HepG2 (cell line): ENCODE data around the gene CCDC150. TPM values are rescaled to one million over a fixed set of nuclear protein-coding genes. Genes with fewer than 3 reads are reported as not detected.

Experiments used
- CCAR2 ChIP-seq: fragments of 200-400 bp; formaldehyde crosslinking; optimal IDR thresholded peaks from 2 replicates; pipeline ENCODE3; 2018; ENCODE audit warnings: low read depth, mild to moderate bottlenecking, low read length, moderate library complexity
- EED ChIP-seq: sonication (generic); formaldehyde crosslinking; IDR thresholded peaks from 2 replicates; pipeline ENCODE4 v1.5.0; 2020; ENCODE audit warnings: mild to moderate bottlenecking, missing genetic modification reagents
- EP300 ChIP-seq, 3 experiments: sonication (generic) in 1 of 3; formaldehyde crosslinking in 1 of 3; IDR thresholded peaks; 2 replicates each; pipeline versions ENCODE4 v1.5.1 to v1.6.1; 2011 to 2020; ENCODE audit warnings: low read depth in 2 of 3, low read length in 2 of 3, borderline replicate concordance in 1 of 3, improper control_type of control experiment in 1 of 3, mild to moderate bottlenecking in 1 of 3, missing genetic modification reagents in 1 of 3, moderate library complexity in 1 of 3
- HOXD1 ChIP-seq: sonication (generic); formaldehyde crosslinking; IDR thresholded peaks from 2 replicates; pipeline ENCODE4 v1.5.0; 2020; ENCODE audit warnings: missing genetic modification reagents
- TRIM24 ChIP-seq: sonication (generic); formaldehyde crosslinking; IDR thresholded peaks from 2 replicates; pipeline ENCODE4 v1.8.0; 2022; ENCODE audit warnings: mild to moderate bottlenecking, missing genetic modification reagents
- ZNF180 ChIP-seq: sonication (generic); formaldehyde crosslinking; IDR thresholded peaks from 2 replicates; pipeline ENCODE4 v1.4.0; 2020; ENCODE audit warnings: low read depth, missing genetic modification reagents, borderline replicate concordance
- ZNF747 ChIP-seq: sonication (generic); formaldehyde crosslinking; IDR thresholded peaks from 2 replicates; pipeline ENCODE4 v1.8.1; 2023; ENCODE audit warnings: missing genetic modification reagents, mild to moderate bottlenecking, borderline replicate concordance
- polyA plus RNA-seq, 8 experiments: library from polyadenylated mRNA; depleted of rRNA in 3 of 8; stranded (reverse) in 7 of 8; unstranded in 1 of 8; fragments of >200 nt; fragmentation: Illumina TruSeq in 4 of 8; extraction: Trizol in 4 of 8; gene quantifications; 2 replicates each; pipeline versions ENCODE4 v1.2.1 to v1.2.3, GENCODE V29; 2011 to 2016; ENCODE audit warnings: low read depth in 4 of 8, missing spikeins in 1 of 8, mixed read lengths in 1 of 8; ENCODE audit not compliant: insufficient read depth in 1 of 8
- total RNA-seq, 5 experiments: library from RNA; depleted of rRNA; stranded (reverse); fragments of >200 nt; fragmentation: Illumina TruSeq; extraction: Trizol; gene quantifications; 2 replicates each; pipeline ENCODE4 v1.2.3, GENCODE V29; 2016; ENCODE audit warnings: low read depth in 1 of 5
- TF ChIP-seq, protein P1 (sequence below): sonication (generic); formaldehyde crosslinking; IDR thresholded peaks from 2 replicates; pipeline ENCODE4 v1.4.0; 2020; ENCODE audit warnings: mild to moderate bottlenecking, missing genetic modification reagents
- TF ChIP-seq, protein P2 (sequence below): IDR thresholded peaks from 2 replicates; pipeline ENCODE4 v1.6.1; 2016
- TF ChIP-seq, protein P3 (sequence below): sonication (generic); formaldehyde crosslinking; IDR thresholded peaks from 2 replicates; pipeline ENCODE4 v1.8.0; 2022; ENCODE audit warnings: mild to moderate bottlenecking, missing genetic modification reagents, borderline replicate concordance
- TF ChIP-seq, protein P4 (sequence below): sonication (generic); formaldehyde crosslinking; IDR thresholded peaks from 2 replicates; pipeline ENCODE4 v1.4.0; 2020; ENCODE audit warnings: mild to moderate bottlenecking, missing genetic modification reagents
- TF ChIP-seq, protein P5 (sequence below): fragments of 450-650 bp; IDR thresholded peaks from 2 replicates; pipeline ENCODE4 v1.6.1; 2017; ENCODE audit warnings: mild to moderate bottlenecking
- TF ChIP-seq, protein P6 (sequence below): sonication (generic); formaldehyde crosslinking; conservative IDR thresholded peaks from 2 replicates; pipeline ENCODE4 v1.4.0; 2020; ENCODE audit warnings: mild to moderate bottlenecking, missing genetic modification reagents, moderate library complexity
- TF ChIP-seq, protein P7 (sequence below): sonication (generic); formaldehyde crosslinking; IDR thresholded peaks from 2 replicates; pipeline ENCODE4 v1.4.0; 2020; ENCODE audit warnings: mild to moderate bottlenecking, missing genetic modification reagents, borderline replicate concordance

Gene CCDC150
- total and polyA plus RNA-seq, 2 of the 13 experiments (the other 11 are each of a cell fraction or from before 2014, with no cell fraction given): 14.9 to 32.6 TPM

DNA sequence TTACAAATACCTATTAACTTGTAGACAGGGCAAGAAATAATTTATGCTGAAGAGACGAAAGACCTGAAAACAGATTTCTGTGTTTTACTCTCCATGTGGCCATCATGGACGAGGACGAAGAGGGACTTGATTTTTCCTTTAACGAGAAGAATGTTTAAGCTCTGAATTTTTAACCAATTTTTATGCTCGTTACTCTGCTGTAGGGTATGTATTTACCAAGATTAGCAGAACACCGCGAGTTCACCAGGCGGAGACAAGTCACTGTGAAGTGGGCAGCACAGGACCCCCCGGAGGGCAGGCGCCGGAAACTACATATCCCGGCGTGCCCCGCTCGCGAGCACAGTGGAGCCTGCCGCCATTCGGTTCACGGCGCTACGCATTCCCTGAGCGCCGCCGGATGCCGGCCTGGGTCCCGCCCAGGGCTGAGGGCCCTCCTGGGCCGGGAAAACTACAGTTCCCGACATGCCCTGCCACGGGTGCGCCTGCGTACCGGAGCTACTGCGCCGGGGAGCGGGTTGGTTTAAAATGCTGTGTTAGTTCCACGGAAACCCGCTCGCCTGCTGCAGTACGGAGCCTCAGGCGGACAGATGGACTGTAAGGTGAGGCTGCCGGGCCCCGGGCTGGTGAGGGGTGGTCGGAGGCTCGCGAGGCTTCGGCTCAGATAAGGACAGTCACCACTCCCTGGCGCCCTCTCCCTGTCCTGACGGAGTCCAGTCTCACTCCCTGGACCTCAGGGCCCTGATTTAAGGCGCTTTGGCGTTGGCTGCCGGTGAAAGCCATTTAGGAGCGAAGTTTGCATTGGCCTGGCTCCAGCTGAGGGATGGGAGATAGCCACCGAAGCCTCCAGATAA is at the start of gene CCDC150 (continued):
- TF ChIP-seq EP300 (IDR thresholded peaks at IDR 0.05; ENCODE audit: low read depth in 2 of 2, low read length in 2 of 2): peak; percentile 18 to 29; a peak in 2 of 4 replicates
- TF ChIP-seq EP300 (CRISPR knock-in tag; IDR thresholded peaks at IDR 0.05; ENCODE audit: borderline replicate concordance): no peak
- TF ChIP-seq, protein P1, sequence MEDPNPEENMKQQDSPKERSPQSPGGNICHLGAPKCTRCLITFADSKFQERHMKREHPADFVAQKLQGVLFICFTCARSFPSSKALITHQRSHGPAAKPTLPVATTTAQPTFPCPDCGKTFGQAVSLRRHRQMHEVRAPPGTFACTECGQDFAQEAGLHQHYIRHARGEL: no peak
- TF ChIP-seq, protein P2, sequence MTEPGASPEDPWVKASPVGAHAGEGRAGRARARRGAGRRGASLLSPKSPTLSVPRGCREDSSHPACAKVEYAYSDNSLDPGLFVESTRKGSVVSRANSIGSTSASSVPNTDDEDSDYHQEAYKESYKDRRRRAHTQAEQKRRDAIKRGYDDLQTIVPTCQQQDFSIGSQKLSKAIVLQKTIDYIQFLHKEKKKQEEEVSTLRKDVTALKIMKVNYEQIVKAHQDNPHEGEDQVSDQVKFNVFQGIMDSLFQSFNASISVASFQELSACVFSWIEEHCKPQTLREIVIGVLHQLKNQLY: 0 out of 2 replicates have a peak, but pooled peaks have one; percentile 65
- TF ChIP-seq TRIM24: no peak
- TF ChIP-seq, protein P3, sequence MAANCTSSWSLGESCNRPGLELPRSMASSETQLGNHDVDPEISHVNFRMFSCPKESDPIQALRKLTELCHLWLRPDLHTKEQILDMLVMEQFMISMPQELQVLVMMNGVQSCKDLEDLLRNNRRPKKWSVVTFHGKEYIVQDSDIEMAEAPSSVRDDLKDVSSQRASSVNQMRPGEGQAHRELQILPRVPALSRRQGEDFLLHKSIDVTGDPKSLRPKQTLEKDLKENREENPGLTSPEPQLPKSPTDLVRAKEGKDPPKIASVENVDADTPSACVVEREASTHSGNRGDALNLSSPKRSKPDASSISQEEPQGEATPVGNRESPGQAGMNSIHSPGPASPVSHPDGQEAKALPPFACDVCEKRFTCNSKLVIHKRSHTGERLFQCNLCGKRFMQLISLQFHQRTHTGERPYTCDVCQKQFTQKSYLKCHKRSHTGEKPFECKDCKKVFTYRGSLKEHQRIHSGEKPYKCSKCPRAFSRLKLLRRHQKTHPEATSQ (CRISPR knock-in tag): peak; percentile 90; the same call in 1 of the 2 replicates
- TF ChIP-seq, protein P4, sequence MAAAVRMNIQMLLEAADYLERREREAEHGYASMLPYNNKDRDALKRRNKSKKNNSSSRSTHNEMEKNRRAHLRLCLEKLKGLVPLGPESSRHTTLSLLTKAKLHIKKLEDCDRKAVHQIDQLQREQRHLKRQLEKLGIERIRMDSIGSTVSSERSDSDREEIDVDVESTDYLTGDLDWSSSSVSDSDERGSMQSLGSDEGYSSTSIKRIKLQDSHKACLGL (CRISPR knock-in tag): peak; percentile 76; the same call in 1 of the 2 replicates
- peak; percentile 60; the same call in 1 of the 2 replicates for TF ChIP-seq ZNF747 (CRISPR knock-in tag)
- TF ChIP-seq HOXD1 (CRISPR knock-in tag): no peak
- TF ChIP-seq, protein P5, sequence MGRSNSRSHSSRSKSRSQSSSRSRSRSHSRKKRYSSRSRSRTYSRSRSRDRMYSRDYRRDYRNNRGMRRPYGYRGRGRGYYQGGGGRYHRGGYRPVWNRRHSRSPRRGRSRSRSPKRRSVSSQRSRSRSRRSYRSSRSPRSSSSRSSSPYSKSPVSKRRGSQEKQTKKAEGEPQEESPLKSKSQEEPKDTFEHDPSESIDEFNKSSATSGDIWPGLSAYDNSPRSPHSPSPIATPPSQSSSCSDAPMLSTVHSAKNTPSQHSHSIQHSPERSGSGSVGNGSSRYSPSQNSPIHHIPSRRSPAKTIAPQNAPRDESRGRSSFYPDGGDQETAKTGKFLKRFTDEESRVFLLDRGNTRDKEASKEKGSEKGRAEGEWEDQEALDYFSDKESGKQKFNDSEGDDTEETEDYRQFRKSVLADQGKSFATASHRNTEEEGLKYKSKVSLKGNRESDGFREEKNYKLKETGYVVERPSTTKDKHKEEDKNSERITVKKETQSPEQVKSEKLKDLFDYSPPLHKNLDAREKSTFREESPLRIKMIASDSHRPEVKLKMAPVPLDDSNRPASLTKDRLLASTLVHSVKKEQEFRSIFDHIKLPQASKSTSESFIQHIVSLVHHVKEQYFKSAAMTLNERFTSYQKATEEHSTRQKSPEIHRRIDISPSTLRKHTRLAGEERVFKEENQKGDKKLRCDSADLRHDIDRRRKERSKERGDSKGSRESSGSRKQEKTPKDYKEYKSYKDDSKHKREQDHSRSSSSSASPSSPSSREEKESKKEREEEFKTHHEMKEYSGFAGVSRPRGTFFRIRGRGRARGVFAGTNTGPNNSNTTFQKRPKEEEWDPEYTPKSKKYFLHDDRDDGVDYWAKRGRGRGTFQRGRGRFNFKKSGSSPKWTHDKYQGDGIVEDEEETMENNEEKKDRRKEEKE: no peak
- TF ChIP-seq ZNF180 (CRISPR knock-in tag): no peak
- TF ChIP-seq, protein P6, sequence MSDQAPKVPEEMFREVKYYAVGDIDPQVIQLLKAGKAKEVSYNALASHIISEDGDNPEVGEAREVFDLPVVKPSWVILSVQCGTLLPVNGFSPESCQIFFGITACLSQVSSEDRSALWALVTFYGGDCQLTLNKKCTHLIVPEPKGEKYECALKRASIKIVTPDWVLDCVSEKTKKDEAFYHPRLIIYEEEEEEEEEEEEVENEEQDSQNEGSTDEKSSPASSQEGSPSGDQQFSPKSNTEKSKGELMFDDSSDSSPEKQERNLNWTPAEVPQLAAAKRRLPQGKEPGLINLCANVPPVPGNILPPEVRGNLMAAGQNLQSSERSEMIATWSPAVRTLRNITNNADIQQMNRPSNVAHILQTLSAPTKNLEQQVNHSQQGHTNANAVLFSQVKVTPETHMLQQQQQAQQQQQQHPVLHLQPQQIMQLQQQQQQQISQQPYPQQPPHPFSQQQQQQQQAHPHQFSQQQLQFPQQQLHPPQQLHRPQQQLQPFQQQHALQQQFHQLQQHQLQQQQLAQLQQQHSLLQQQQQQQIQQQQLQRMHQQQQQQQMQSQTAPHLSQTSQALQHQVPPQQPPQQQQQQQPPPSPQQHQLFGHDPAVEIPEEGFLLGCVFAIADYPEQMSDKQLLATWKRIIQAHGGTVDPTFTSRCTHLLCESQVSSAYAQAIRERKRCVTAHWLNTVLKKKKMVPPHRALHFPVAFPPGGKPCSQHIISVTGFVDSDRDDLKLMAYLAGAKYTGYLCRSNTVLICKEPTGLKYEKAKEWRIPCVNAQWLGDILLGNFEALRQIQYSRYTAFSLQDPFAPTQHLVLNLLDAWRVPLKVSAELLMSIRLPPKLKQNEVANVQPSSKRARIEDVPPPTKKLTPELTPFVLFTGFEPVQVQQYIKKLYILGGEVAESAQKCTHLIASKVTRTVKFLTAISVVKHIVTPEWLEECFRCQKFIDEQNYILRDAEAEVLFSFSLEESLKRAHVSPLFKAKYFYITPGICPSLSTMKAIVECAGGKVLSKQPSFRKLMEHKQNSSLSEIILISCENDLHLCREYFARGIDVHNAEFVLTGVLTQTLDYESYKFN (CRISPR knock-in tag): peak; percentile 17; the same call in 1 of the 2 replicates
- peak; percentile 79 for TF ChIP-seq CCAR2
- TF ChIP-seq, protein P7, sequence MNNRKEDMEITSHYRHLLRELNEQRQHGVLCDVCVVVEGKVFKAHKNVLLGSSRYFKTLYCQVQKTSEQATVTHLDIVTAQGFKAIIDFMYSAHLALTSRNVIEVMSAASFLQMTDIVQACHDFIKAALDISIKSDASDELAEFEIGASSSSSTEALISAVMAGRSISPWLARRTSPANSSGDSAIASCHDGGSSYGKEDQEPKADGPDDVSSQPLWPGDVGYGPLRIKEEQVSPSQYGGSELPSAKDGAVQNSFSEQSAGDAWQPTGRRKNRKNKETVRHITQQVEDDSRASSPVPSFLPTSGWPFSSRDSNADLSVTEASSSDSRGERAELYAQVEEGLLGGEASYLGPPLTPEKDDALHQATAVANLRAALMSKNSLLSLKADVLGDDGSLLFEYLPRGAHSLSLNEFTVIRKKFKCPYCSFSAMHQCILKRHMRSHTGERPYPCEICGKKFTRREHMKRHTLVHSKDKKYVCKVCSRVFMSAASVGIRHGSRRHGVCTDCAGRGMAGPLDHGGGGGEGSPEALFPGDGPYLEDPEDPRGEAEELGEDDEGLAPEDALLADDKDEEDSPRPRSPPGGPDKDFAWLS (CRISPR knock-in tag): no peak
- 0 out of 2 replicates have a peak, but pooled peaks have one; percentile 25 for TF ChIP-seq EED (CRISPR knock-in tag)
